GM23338 (cell line): ENCODE results near the gene COL15A1. TPM values are rescaled to one million over a fixed set of nuclear protein-coding genes. Genes with fewer than 3 reads are reported as not detected.

Experiments
- ATAC-seq: fragments of 200-7000 bp; cut with Tn5 transposase; 3 replicates; pipeline ENCODE4 v1.9.1; 2020
- DNase-seq: peaks from one replicate; pipeline ENCODE4 v3.0.0-alpha.2; 2015; ENCODE audit warnings: low spot score
- H2AFZ ChIP-seq: fragments of 200-600 bp; sonication (generic); 2 replicates; pipeline ENCODE4 v1.8.0; 2016; ENCODE audit warnings: antibody characterized with exemption, mild to moderate bottlenecking, moderate library complexity
- H3F3A ChIP-seq: fragments of 200-600 bp; sonication (generic); replicated peaks from 2 replicates; pipeline ENCODE4 v1.8.0; 2017; ENCODE audit warnings: antibody characterized with exemption, mixed run types, low read depth
- H3K27ac ChIP-seq: fragments of 200-600 bp; sonication (generic); 2 replicates; pipeline ENCODE4 v1.6.1; 2016; ENCODE audit warnings: low read depth
- H3K27me3 ChIP-seq: fragments of 200-600 bp; sonication (generic); 2 replicates; pipeline ENCODE4 v1.8.0; 2016; ENCODE audit warnings: mild to moderate bottlenecking, mixed run types, moderate library complexity; ENCODE audit not compliant: insufficient read depth
- H3K36me3 ChIP-seq: fragments of 200-600 bp; sonication (generic); 2 replicates; pipeline ENCODE4 v1.8.0; 2016; ENCODE audit warnings: mild to moderate bottlenecking; ENCODE audit not compliant: insufficient read depth
- H3K4me1 ChIP-seq: fragments of 200-600 bp; sonication (generic); 2 replicates; pipeline ENCODE4 v1.8.0; 2016; ENCODE audit warnings: mild to moderate bottlenecking, moderate library complexity; ENCODE audit not compliant: insufficient read depth
- H3K4me2 ChIP-seq: fragments of 200-600 bp; sonication (generic); 2 replicates; pipeline ENCODE4 v1.7.1; 2017; ENCODE audit warnings: mixed run types
- H3K4me3 ChIP-seq: fragments of 200-600 bp; sonication (generic); 2 replicates; pipeline ENCODE4 v1.6.1; 2016; ENCODE audit warnings: mixed run types
- H3K79me2 ChIP-seq: fragments of 200-600 bp; sonication (generic); replicated peaks from 2 replicates; pipeline ENCODE4 v1.8.0; 2017; ENCODE audit warnings: mild to moderate bottlenecking; ENCODE audit not compliant: insufficient read depth
- H3K9me2 ChIP-seq: fragments of 200-600 bp; sonication (generic); 2 replicates; pipeline ENCODE4 v1.8.0; 2017; ENCODE audit not compliant: insufficient read depth
- H4K20me1 ChIP-seq: fragments of 200-600 bp; sonication (generic); replicated peaks from 2 replicates; pipeline ENCODE4 v1.8.0; 2017; ENCODE audit warnings: mild to moderate bottlenecking; ENCODE audit not compliant: insufficient read depth
- H3K27ac Mint-ChIP-seq: 2 replicates; pipeline ENCODE4 v1.8.0; 2020; ENCODE audit warnings: inconsistent platforms, mild to moderate bottlenecking, moderate library complexity, mixed read lengths
- H3K27me3 Mint-ChIP-seq: 3 replicates; pipeline ENCODE4 v1.8.0; 2022; ENCODE audit warnings: low read depth, mild to moderate bottlenecking, moderate library complexity, mixed read lengths, inconsistent platforms; ENCODE audit not compliant: insufficient read depth, poor library complexity
- H3K36me3 Mint-ChIP-seq: 3 replicates; pipeline ENCODE4 v1.8.0; 2021; ENCODE audit warnings: low read depth, mild to moderate bottlenecking, inconsistent platforms, moderate library complexity, mixed read lengths
- H3K4me1 Mint-ChIP-seq: 3 replicates; pipeline ENCODE4 v1.8.0; 2020; ENCODE audit warnings: mild to moderate bottlenecking, inconsistent platforms, mixed read lengths
- H3K4me3 Mint-ChIP-seq: 3 replicates; pipeline ENCODE4 v1.8.0; 2021; ENCODE audit warnings: moderate library complexity, mild to moderate bottlenecking, inconsistent platforms, mixed read lengths
- H3K9me3 Mint-ChIP-seq: 3 replicates; pipeline ENCODE4 v1.8.0; 2020; ENCODE audit warnings: moderate library complexity, mild to moderate bottlenecking, inconsistent platforms, mixed read lengths
- CREB1 ChIP-seq: fragments of 250-450 bp; sonication (Bioruptor Pico); IDR thresholded peaks from 2 replicates; pipeline ENCODE4 v1.5.0; 2020; ENCODE audit warnings: low read depth, mild to moderate bottlenecking, moderate library complexity
- CTCF ChIP-seq, 2 experiments: fragments of 200-600 bp in 1 of 2; sonication (generic) in 1 of 2; conservative IDR thresholded peaks; 2 replicates each; pipeline versions ENCODE4 v1.5.1 to v1.6.1; 2016 to 2017; ENCODE audit warnings: antibody characterized with exemption in 2 of 2, low read depth in 2 of 2, mild to moderate bottlenecking in 2 of 2, moderate library complexity in 1 of 2
- ETS1 ChIP-seq: IDR thresholded peaks from 2 replicates; pipeline ENCODE4 v1.6.1; 2016; ENCODE audit warnings: antibody characterized with exemption
- EZH2 ChIP-seq: fragments of 200-600 bp; sonication (generic); IDR thresholded peaks from one replicate; pipeline ENCODE4 v1.8.0; 2017; ENCODE audit warnings: antibody characterized with exemption, mild to moderate bottlenecking, low read depth; ENCODE audit not compliant: unreplicated experiment
- POLR2AphosphoS5 ChIP-seq: IDR thresholded peaks from 2 replicates; pipeline ENCODE4 v1.6.1; 2016; ENCODE audit warnings: antibody characterized with exemption, low read depth
- REST ChIP-seq: IDR thresholded peaks from one replicate; pipeline ENCODE4 v1.6.1; 2018; ENCODE audit warnings: antibody characterized with exemption; ENCODE audit not compliant: unreplicated experiment
- STAT1 ChIP-seq: IDR thresholded peaks from one replicate; pipeline ENCODE4 v1.6.1; 2016; ENCODE audit warnings: antibody characterized with exemption; ENCODE audit not compliant: unreplicated experiment
- ZNF114 ChIP-seq: fragments of 250-450 bp; sonication (Bioruptor Pico); IDR thresholded peaks from 2 replicates; pipeline ENCODE4 v1.5.0; 2020; ENCODE audit warnings: mild to moderate bottlenecking, moderate library complexity
- ZNF331 ChIP-seq: fragments of 250-450 bp; sonication (Bioruptor Pico); IDR thresholded peaks from 2 replicates; pipeline ENCODE4 v1.5.0; 2020; ENCODE audit warnings: low read depth, mild to moderate bottlenecking, moderate library complexity
- ZNF462 ChIP-seq: fragments of 250-450 bp; sonication (Bioruptor Pico); IDR thresholded peaks from 2 replicates; pipeline ENCODE4 v1.5.0; 2020; ENCODE audit warnings: mild to moderate bottlenecking, moderate library complexity
- polyA plus RNA-seq: library from polyadenylated mRNA; unstranded; fragments of >200 nt; fragmentation: Nextera tagmentation; extraction: Ambion mirVana; gene quantifications from 2 replicates; pipeline ENCODE4 v1.2.1, GENCODE V29; 2016
- total RNA-seq: library from RNA; depleted of rRNA; stranded (reverse); fragments of >200 nt; shearing (Covaris generic); gene quantifications from 2 replicates; pipeline ENCODE4 v1.2.3, GENCODE V29; 2014

Gene COL15A1
- total and polyA plus RNA-seq, 2 experiments from 2014 or later: 0.17 to 0.18 TPM

- TF ChIP-seq ZNF462 (CRISPR knock-in tag) (no peak), STAT1 (no peak), CTCF (conservative IDR thresholded peaks at IDR 0.05; ENCODE audit: low read depth in 2 of 2) (no peak)
These were observed 17.9 kb downstream of the COL15A1 start (continued) for GRCh38 chr9:98961513-98962180.

GRCh38 chr9:98962181-98962560 lies 18.5 kb downstream of the COL15A1 start:
- no peaks in the 10 kb centered on the region for H4K20me1 ChIP-seq
- H3K9me2 ChIP-seq: peaks cover 12% of the 10 kb centered on the region
- H3K27me3 ChIP-seq: no peaks in the 10 kb centered on the region
- Mint-ChIP-seq H3K9me3 (peaks cover 8% of the 10 kb centered on the region), H3K4me3 (no peak overlapping the region), H3K36me3 (no peaks in the 10 kb centered on the region), H3K27me3 (peaks cover 8% of the 10 kb centered on the region), H3K27ac (no peak overlapping the region), H3K4me1 (peaks cover 21% of the 10 kb centered on the region)
- no peaks in the 10 kb centered on the region for H3K36me3 ChIP-seq
- peak overlapping the region; percentile 63; the same call in 1 of the 2 replicates for H2AFZ ChIP-seq
- no peak for TF ChIP-seq ZNF331
- no peak for TF ChIP-seq ZNF114 (CRISPR knock-in tag)
- no peak for TF ChIP-seq CREB1 (CRISPR knock-in tag)
- TF ChIP-seq ETS1: no peak
- TF ChIP-seq POLR2AphosphoS5: no peak
- TF ChIP-seq EZH2: no peak
- no peak for TF ChIP-seq REST
- no peaks in the 10 kb centered on the region for H3K79me2 ChIP-seq
- DNase-seq (no peak), ATAC-seq (no peak)
- 0 out of 2 replicates have a peak overlapping the region, but pooled peaks have one; percentile 10 for H3K4me2 ChIP-seq
- H3K27ac ChIP-seq: no peak overlapping the region
- no peak overlapping the region for H3K4me3 ChIP-seq
- no peaks in the 10 kb centered on the region for H3F3A ChIP-seq
- H3K4me1 ChIP-seq: peaks cover 10% of the 10 kb centered on the region
